ENCODE results near the gene C19orf44.

Gene C19orf44

GRCh38 chr19:16530540-16531379 is 34.6 kb downstream of the C19orf44 start:
- no peaks in the 10 kb centered on the region for H3K9me3 ChIP-seq (ENCODE audit: control insufficient read depth, insufficient read depth, low read length)
- H3K36me3 ChIP-seq (ENCODE audit: control insufficient read depth, low read length), result peaks cover 97% of the 10 kb centered on the region
- no peaks in the 10 kb centered on the region for H3K27me3 ChIP-seq (ENCODE audit: control insufficient read depth, low read length)
- H3F3A ChIP-seq (ENCODE audit: control insufficient read depth, insufficient read depth), result no peaks in the 10 kb centered on the region
- H3K4me3 ChIP-seq (ENCODE audit: low read length), result no peak overlapping the region
- TF ChIP-seq CTCF (IDR thresholded peaks at IDR 0.05; ENCODE audit: low read depth, low read length, poor library complexity, severe bottlenecking) (no peak), EZH2phosphoT487 (IDR thresholded peaks at IDR 0.05; ENCODE audit: borderline replicate concordance, low read length) (no peak)
- no peaks in the 10 kb centered on the region for H3K4me1 ChIP-seq (ENCODE audit: control insufficient read depth, low read length)
- H3K9me2 ChIP-seq (replicated peaks; ENCODE audit: control insufficient read depth, low read length), result no peaks in the 10 kb centered on the region
- H3K27ac ChIP-seq (ENCODE audit: low read depth, low read length), result no peak overlapping the region
- peaks cover 3% of the 10 kb centered on the region for H4K20me1 ChIP-seq (ENCODE audit: control insufficient read depth, insufficient read depth, low read depth, low read length)
- peaks cover 37% of the 10 kb centered on the region for H3K79me2 ChIP-seq (ENCODE audit: control insufficient read depth, low read length)
- H3K4me2 ChIP-seq (ENCODE audit: low read length), result no peak overlapping the region

- Histone ChIP-seq H3K4me3 (ENCODE audit: low read length) (no peak overlapping the region), H4K20me1 (ENCODE audit: control insufficient read depth, insufficient read depth, low read depth, low read length) (peaks cover 3% of the 10 kb centered on the region), H3K4me1 (ENCODE audit: control insufficient read depth, low read length) (no peaks in the 10 kb centered on the region), H3K9me3 (ENCODE audit: control insufficient read depth, insufficient read depth, low read length) (no peaks in the 10 kb centered on the region), H3K27me3 (ENCODE audit: control insufficient read depth, low read length) (no peaks in the 10 kb centered on the region), H3K9me2 (replicated peaks; ENCODE audit: control insufficient read depth, low read length) (no peaks in the 10 kb centered on the region), H3F3A (ENCODE audit: control insufficient read depth, insufficient read depth) (no peaks in the 10 kb centered on the region), H3K4me2 (ENCODE audit: low read length) (no peak overlapping the region), H3K36me3 (ENCODE audit: control insufficient read depth, low read length) (peaks cover 97% of the 10 kb centered on the region), H3K79me2 (ENCODE audit: control insufficient read depth, low read length) (peaks cover 43% of the 10 kb centered on the region), H3K27ac (ENCODE audit: low read depth, low read length) (no peak overlapping the region)
- no peak for TF ChIP-seq EZH2phosphoT487 (IDR thresholded peaks at IDR 0.05; ENCODE audit: borderline replicate concordance, low read length)
- TF ChIP-seq CTCF (IDR thresholded peaks at IDR 0.05; ENCODE audit: low read depth, low read length, poor library complexity, severe bottlenecking), result no peak
Observed at GRCh38 chr19:16531380-16531669, 35.1 kb downstream of the C19orf44 start.

DNA sequence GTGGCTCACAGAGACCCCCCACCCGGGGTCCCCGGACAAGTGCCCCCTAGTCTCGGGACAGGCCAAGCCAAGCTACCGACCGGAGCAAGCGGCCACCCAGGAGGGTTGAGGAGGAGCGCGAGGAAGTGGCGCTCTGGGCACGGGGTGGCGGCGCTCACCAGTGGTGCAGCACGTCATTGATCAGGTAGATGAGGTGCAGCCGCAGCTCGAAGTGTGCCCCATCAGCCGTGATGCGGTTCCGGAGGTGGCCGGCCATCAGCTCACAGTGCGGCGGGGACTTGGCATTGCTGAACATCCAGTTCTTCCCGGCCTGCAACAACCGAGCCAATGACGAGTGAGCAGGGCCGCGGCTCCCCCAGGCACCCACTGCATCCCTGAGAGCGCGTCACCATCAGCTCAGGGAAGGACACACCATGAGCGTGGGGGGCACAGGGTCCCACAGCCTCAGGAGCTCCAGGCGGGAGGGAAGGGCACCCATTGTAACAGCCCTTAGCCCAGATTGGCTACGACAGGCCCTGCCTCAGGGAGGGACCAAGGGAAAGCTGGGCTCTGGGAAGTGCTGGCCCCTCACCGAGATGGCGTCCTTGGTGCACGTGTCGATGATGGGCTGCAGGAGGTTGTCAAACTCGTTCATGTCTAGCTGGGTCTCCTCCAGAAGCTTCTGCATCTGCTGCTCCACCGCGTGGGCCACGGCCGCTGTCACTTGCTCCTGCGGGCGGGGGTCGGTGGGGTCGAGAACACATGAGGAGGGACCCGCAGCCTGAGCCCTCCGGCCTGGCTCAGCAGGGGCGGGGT is 36.4 kb downstream of the C19orf44 start:
- peaks cover 98% of the 10 kb centered on the region for H3K36me3 ChIP-seq (ENCODE audit: control insufficient read depth, low read length)
- no peaks in the 10 kb centered on the region for H3K27me3 ChIP-seq (ENCODE audit: control insufficient read depth, low read length)
- peaks cover 46% of the 10 kb centered on the region for H3K79me2 ChIP-seq (ENCODE audit: control insufficient read depth, low read length)
- H3K9me2 ChIP-seq (replicated peaks; ENCODE audit: control insufficient read depth, low read length), result no peaks in the 10 kb centered on the region
- H3K4me2 ChIP-seq (ENCODE audit: low read length), result no peak overlapping the region
- TF ChIP-seq EZH2phosphoT487 (IDR thresholded peaks at IDR 0.05; ENCODE audit: borderline replicate concordance, low read length), result no peak
- TF ChIP-seq CTCF (IDR thresholded peaks at IDR 0.05; ENCODE audit: low read depth, low read length, poor library complexity, severe bottlenecking), result no peak
- H3K4me1 ChIP-seq (ENCODE audit: control insufficient read depth, low read length), result no peaks in the 10 kb centered on the region
- H3K9me3 ChIP-seq (ENCODE audit: control insufficient read depth, insufficient read depth, low read length), result no peaks in the 10 kb centered on the region
- peaks cover 5% of the 10 kb centered on the region; the same call in 1 of the 2 replicates for H4K20me1 ChIP-seq (ENCODE audit: control insufficient read depth, insufficient read depth, low read depth, low read length)
- H3F3A ChIP-seq (ENCODE audit: control insufficient read depth, insufficient read depth), result no peaks in the 10 kb centered on the region
- no peak overlapping the region for H3K27ac ChIP-seq (ENCODE audit: low read depth, low read length)
- no peak overlapping the region for H3K4me3 ChIP-seq (ENCODE audit: low read length)

Measured in DOHH2 (cell line).